ENCODE data around the gene HDC.

HDC gene

GRCh38 chr15:50225057-50225456, 40.5 kb downstream of the HDC start:
- DNase-seq (ENCODE audit: low read depth, low spot score) = no peak

GRCh38 chr15:50224606-50225005, 40.9 kb downstream of the HDC start:
- no peak for DNase-seq (ENCODE audit: low read depth, low spot score)

GRCh38 chr15:50222181-50222580, 43.3 kb downstream of the HDC start:
- DNase-seq (ENCODE audit: low read depth, low spot score) = no peak

- no peak for DNase-seq (ENCODE audit: low read depth, low spot score)
Observed at GRCh38 chr15:50219820-50220219, 45.7 kb downstream of the HDC start.

- DNase-seq (ENCODE audit: low read depth, low spot score) = no peak
Observed at GRCh38 chr15:50218691-50219090, 46.8 kb downstream of the HDC start.

GRCh38 chr15:50218291-50218690, 47.2 kb downstream of the HDC start:
- DNase-seq (ENCODE audit: low read depth, low spot score) = no peak

- DNase-seq (ENCODE audit: low read depth, low spot score) = no peak
Observed at GRCh38 chr15:50210462-50211157, 54.9 kb downstream of the HDC start.

- DNase-seq (ENCODE audit: low read depth, low spot score) = no peak
Observed at GRCh38 chr15:50209809-50210208, 55.7 kb downstream of the HDC start.

- no peak for DNase-seq (ENCODE audit: low read depth, low spot score)
Observed at GRCh38 chr15:50206020-50206419, 59.5 kb downstream of the HDC start.

GRCh38 chr15:50202003-50202402, 63.5 kb downstream of the HDC start:
- no peak for DNase-seq (ENCODE audit: low read depth, low spot score)

- no peak for DNase-seq (ENCODE audit: low read depth, low spot score)
Observed at GRCh38 chr15:50192926-50193620, 72.5 kb downstream of the HDC start.

GRCh38 chr15:50192164-50192563, 73.4 kb downstream of the HDC start:
- DNase-seq (ENCODE audit: low read depth, low spot score) = no peak

All from activated naive CD8-positive, alpha-beta T cell treated with anti-CD3 and anti-CD28 coated beads, Interleukin-2, amount 50 U/mL, for 16 hours (primary cell).